NCI-H187 treated with DMSO at 0.1 percent for 48 hours (cell line): ENCODE measurements around the gene ELL.

Source experiments
- DNase-seq: peaks from one replicate; lab custom pipeline; 2025; lab: John Stamatoyannopoulos, UW

Gene ELL

DNA sequence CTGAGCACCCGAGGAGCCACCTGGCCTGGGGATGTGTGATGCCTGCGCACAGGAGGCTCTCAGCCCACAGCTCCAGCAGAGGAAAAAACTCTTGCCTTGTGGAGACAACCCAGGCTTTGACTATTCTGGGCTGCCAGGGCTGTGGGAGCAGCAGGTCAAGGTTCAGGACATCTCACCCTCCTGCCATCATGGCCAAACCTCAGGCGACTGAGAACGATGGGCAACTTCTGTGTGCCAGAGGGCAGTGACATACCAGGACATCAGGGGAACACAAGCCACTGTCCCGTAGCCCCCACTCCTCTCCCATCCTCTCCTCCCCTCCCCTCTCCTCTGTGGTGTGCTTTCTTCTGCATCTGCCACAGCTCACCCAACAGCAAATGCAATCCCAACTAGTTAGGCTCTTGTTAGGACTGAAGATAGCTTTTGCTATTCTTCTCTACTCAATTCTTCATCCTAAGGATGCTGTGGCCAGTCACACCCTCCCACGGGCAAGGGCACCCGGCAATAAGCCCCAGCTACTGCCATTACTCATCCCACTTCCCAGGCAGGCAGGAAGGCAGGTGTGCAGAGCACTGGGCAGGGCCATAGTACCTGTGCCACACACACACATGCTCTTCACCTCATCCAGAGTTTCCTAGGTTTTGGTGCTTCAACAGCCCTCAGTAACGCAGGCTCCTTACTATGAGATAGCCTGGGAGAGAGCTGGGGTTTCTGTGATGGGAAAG is 16.8 kb downstream of the ELL start:
- no peak for DNase-seq

DNA sequence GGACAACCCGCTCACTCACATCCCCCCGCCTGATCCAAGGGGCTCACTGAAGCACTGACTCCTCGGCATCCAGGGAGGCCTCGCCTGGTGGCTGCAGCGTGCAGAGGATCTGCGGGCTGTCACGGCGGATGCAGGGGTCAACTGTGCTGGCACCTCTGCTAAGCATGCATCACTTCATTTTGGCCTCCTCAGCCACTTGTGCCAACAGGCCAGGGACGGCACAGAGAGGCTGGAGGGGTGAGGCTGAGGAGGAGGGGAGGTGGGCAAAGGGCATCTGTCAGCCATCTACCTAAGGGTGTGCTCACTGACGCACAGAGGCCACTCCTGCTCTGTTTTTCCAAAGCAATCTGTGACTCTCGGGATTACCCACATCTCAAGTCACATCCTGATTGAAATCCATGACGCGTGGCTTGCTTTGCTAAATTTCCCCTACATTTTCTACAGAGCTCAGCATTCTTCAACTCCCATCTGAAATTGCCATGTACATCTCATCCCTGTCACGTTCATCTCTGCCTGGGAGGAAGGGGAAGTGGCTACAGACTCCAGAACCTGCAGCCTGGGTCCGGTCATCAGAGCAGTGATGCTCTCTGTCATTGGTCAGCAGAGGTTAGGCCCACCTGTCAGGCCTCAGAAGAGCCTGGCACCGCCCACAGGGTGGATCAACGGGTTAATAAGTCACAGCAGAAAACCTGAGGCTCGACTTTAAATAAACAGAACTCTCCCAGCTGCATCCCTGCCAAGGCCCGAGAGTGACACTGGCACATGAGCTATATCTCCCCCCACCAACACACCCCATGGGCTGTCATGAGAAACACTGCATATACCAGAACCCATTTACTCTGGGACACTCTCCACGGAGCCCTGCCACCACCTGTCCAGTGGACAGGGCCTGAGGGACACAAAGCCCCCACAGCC is 17.6 kb downstream of the ELL start:
- no peak for DNase-seq

DNA sequence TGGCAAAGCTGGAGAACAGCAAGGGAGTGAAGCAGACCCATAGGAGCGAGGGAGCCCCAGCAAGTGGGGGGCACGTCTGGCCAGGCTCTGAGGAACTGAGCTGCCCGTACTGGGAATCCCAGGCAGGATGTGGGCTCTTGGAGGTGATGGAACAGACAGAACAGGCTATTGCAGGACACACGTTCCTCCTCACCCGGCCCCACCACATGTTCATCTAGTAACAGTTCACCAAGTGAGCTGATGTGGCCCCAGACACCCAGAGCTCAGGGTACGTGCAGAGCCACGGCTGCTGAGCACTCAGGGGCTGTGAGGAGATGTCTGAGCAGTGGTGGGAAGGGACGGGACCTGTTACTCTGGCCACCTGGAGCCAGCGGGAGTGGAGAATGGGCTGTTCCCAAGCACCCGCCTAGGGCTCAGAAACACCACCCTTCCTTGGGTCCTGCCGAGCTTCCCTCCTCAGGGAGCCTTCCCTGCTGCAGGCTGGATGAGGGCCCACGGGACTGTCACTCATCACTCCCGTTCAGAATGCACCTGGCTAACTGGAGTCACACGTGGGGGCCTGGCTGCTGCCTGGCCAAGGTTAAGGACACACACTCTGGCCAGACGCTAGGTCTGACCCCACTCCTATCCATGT is 18.4 kb downstream of the ELL start:
- no peak for DNase-seq

GRCh38 chr19:18502638-18503294 is 19.1 kb downstream of the ELL start:
- no peak for DNase-seq

DNA sequence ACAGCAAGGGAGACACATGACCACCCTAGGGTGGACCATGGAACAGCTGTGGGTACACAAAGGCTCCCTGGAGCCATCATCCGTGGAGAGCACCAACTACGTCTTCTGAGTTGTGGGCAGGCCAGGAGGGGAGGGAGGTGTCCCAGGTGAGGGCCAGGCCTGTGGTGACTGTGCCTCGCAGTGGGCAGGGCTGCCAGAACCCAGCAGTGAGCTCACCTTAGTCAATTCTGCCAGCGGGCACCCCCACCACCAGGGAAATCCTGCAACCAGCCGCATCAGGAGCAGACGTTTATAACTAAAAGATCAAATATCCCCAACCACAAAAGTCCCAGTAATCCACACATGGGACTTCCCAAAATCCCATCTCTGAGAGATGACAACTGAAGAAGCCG is 19.6 kb downstream of the ELL start:
- DNase-seq, result no peak

DNA sequence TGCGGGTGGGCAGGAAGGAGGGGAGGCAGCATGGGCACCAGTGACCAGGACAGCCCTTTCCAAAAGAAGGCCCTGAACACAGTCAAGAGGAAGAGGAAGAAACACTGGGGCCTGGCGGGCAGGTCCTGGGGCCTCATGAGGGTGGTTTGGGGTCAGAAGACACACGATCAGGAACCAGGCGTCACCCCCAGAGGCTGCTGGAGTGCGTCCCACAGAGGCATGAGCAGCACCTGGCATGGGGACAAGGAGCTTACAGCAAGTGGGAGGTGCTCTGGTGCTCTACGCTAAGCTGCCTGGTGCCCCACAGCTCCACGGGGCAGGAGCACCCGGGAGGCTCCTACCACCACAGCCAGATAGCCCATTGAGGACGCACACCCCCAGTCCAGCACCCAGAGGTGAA is 20.0 kb downstream of the ELL start:
- DNase-seq, result no peak

DNA sequence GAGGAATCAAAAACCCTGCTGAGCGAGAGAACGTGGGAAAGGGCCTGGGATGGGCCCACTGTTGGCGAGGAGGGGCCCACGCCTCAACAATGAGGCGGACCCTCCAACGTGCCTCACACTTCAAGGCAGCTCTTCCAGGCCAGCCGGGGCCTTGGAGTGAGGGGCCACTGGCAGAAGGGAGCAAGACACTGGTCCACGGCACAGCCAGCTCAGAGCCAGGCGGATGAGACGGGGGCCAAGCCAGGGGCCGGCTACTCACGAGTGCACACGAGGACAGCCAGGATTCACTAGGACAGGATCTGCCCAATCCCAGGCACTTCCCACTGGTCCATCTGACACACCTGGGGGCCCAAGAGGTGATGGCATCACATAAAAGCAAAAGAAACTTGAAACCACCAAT is 20.5 kb downstream of the ELL start:
- no peak for DNase-seq

DNA sequence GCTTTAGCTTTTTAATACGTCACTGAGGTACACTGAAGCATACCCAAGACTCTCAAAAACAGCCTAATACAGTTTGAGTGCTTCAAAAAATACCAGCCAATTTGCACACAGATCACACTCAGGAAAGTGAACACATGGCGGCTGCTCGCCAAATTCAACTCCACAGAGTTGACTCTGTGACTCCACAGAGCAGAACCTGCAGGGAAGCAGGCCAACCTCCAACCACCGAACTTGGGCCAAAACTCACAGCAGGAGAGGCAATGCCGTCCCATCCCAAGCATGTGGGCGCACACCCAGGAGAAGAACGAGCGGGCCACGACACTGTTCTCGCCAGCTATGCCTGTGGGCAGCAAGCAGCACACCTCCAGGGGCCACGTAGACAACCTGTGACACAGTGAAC is 21.1 kb downstream of the ELL start:
- DNase-seq, result no peak

DNA sequence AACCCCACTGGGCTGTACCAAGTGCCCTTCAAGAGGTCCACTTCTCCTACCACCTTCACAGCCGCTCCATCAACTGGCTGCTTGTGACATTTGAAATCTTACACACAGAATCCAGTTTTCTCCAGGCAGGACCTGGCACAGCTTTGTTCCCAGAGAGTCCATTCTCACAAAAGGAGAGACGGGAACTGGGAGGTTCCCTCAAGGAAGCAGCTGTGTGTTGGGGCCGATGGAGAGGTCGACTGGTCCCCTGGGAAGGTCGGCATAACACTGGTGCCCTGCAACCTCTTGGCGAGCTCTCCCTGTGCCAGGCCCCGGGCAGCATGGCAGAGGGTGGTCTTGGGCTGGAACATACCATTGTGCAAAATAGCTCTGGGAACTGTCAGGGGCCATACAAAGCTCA is 21.5 kb downstream of the ELL start:
- DNase-seq, result no peak

DNA sequence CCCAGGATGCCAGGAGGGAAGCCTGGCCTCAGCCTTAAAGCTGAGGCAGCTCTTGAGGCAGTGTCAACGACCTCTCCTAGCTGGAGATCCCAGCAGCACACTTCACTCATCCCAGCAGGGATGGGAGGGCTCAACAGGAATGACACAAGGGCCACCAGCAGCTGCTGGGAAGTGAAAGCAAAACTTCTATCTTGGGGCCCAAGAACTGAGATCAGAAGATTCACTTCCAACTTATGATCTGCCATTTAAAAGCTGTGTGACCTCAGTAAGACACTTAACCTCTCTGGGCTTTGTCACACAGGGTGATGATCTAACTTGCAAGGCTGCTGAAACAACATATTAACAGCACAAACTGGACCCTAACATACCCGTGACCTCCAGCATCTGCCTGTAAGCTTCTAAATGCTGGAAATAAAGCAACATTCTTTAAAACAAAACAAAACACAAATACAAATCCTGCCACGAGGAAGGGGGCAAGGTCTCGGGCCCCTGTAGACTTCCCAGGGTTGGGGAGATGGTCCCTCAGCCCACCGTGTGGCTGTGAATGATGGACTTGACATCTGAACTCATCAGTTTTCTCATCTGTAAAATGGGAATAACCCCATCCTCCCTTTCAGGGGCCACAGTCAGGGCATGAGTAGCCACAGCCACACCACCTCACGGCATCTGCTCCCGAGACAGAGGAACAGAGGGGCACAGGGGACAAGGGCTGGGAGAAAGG is 22.7 kb downstream of the ELL start:
- no peak for DNase-seq

GRCh38 chr19:18496980-18497256 is 25.0 kb downstream of the ELL start:
- DNase-seq, result no peak

DNA sequence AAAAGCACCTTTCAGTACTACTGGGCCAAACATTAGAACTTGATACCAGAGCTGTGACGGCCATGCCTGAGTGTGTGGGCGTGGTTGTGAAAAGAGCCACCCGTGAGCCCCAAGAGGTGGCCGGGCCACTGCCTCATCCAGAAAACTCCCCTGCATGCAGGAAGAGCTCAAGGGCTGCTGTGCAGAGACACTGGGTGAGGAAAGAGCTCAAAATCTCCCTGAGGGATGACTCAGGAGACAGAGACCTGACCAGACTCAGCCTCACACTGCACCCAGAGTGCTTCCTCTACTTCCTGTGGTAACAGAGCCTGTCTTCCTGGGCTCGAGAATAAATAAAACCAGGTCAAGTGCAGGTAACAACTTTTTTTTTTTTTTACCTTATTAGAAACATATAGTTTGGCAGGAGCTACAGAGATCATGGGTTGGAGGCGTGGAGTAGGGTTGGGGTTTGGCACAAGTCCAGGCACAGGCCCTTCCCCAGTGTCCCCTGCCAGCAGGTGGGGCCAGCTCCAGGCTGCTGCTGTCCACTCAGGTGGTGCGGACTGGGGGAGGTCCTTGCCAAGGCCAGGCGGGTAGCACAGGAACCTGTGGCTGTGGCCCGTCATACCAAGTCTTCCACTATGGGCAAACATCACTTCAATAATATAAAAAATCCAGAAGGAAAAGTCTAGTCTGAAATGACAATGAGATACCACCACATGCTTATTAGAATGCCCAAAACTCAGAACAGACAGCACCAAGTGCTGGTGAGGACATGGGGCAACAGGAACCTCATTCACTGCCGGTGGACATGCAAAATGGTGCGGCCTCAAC is 25.5 kb downstream of the ELL start:
- DNase-seq, result no peak

GRCh38 chr19:18495204-18495911 is 26.5 kb downstream of the ELL start:
- no peak for DNase-seq

DNA sequence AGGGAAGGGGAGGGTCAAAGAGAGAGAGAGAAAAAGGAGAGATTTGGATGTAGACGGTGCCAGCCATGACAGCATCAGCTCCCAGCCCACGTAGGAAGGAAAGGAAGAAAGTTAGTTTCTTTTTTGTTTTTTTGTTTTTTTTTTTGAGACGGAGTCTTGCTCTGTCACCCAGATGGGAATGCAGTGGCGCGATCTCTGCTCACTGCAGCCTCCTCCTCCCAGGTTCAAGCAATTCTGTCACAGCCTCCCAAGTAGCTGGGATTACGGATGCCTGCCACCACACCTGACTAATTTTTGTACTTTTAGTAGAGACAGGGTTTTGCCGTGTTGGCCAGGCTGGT is 27.6 kb downstream of the ELL start:
- no peak for DNase-seq

GRCh38 chr19:18493440-18494266 is 28.2 kb downstream of the ELL start:
- no peak for DNase-seq

- no peak for DNase-seq
Observed at GRCh38 chr19:18491995-18492953, 29.6 kb downstream of the ELL start.

DNA sequence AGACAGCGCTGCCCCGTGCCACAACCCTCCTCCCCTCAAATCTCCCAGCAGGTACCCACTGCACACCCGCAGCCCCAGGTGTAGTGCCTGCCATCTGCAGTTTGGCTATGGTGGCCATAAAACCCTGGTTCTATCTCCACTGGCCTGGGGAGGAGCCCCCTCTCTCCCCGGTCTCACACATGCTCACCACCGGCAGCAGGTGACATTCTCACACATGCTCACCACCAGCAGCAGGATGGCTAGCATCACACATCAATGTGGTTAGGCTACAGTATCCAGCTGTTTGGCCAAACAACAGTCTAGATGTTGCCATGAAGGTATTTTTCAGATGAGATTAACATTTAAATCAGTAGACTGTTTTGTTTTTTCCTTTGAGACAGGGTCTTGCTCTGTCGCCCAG is 31.1 kb downstream of the ELL start:
- no peak for DNase-seq

DNA sequence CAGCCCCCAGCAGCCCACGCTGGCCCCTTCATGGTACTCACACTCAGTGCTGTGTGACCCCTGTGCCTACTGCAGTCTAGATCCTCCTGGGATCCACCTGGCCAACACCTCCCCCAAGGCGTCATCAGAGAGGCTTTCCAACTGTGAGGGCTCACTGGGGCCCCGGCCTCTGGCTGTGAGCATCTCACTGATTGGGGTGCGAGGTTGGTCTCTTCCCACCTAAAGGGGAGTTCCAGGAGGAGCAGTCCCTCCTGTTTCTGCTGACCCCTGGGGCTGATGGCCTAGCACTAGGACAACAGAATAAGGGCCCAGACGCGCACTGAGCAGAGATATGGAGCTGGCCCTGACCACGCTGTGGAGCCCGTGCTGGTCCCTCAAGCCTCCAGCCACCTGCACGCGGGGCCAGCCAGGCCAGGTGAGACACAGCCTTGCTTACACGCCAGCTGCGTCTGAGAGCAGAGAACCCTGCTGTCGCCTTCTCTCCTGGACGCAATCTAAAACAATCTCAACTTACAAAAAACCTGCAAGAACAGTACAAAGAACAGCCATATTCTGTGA is 32.2 kb downstream of the ELL start:
- no peak for DNase-seq
